ENCODE results near the gene MEGF11. TPM values are rescaled to one million over a fixed set of nuclear protein-coding genes. Genes with fewer than 3 reads are reported as not detected.

The MEGF11 gene
- total RNA-seq, 3 donors from 2014 or later (not counting 1 experiment from before 2014, with no cell fraction given), result not detected

- 59% methylated on average over 4 of the region's 4 CpGs for WGBS (ENCODE audit: insufficient coverage)
- DNase-seq (no peak), ATAC-seq (no peak)
- H3K27ac Mint-ChIP-seq, result no peak overlapping the region
- peaks cover 3 to 7% of the 10 kb centered on the region in 2 donors for H3K27me3 Mint-ChIP-seq (ENCODE audit: low read depth in 2 of 2)
- H3K36me3 Mint-ChIP-seq, result no peaks in the 10 kb centered on the region
- no peaks in the 10 kb centered on the region for H3K9me3 Mint-ChIP-seq
- H3K36me3 ChIP-seq (ENCODE audit: control insufficient read depth, insufficient read depth, low read length), result no peaks in the 10 kb centered on the region
- H3K4me3 Mint-ChIP-seq, result no peak overlapping the region
- no peaks in the 10 kb centered on the region for H3K9me3 ChIP-seq (ENCODE audit: control insufficient read depth, insufficient read depth, low read length)
- H3K4me1 Mint-ChIP-seq, result no peaks in the 10 kb centered on the region
- H3K4me3 ChIP-seq (ENCODE audit: low read length), result no peak overlapping the region
- TF ChIP-seq, protein P1, sequence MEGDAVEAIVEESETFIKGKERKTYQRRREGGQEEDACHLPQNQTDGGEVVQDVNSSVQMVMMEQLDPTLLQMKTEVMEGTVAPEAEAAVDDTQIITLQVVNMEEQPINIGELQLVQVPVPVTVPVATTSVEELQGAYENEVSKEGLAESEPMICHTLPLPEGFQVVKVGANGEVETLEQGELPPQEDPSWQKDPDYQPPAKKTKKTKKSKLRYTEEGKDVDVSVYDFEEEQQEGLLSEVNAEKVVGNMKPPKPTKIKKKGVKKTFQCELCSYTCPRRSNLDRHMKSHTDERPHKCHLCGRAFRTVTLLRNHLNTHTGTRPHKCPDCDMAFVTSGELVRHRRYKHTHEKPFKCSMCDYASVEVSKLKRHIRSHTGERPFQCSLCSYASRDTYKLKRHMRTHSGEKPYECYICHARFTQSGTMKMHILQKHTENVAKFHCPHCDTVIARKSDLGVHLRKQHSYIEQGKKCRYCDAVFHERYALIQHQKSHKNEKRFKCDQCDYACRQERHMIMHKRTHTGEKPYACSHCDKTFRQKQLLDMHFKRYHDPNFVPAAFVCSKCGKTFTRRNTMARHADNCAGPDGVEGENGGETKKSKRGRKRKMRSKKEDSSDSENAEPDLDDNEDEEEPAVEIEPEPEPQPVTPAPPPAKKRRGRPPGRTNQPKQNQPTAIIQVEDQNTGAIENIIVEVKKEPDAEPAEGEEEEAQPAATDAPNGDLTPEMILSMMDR (IDR thresholded peaks at IDR 0.05), result no peak
- no peaks in the 10 kb centered on the region for H3K27me3 ChIP-seq (ENCODE audit: control insufficient read depth, insufficient read depth, low read length)
- no peaks in the 10 kb centered on the region for H3K4me1 ChIP-seq (ENCODE audit: control insufficient read depth, insufficient read depth, low read length)
- no peak overlapping the region for H3K27ac ChIP-seq (ENCODE audit: low read length)
- intact Hi-C loops (cut with micrococcal nuclease), result no loop called here
Measured at GRCh38 chr15:66066005-66066404, 187.5 kb downstream of the MEGF11 start.

DNA sequence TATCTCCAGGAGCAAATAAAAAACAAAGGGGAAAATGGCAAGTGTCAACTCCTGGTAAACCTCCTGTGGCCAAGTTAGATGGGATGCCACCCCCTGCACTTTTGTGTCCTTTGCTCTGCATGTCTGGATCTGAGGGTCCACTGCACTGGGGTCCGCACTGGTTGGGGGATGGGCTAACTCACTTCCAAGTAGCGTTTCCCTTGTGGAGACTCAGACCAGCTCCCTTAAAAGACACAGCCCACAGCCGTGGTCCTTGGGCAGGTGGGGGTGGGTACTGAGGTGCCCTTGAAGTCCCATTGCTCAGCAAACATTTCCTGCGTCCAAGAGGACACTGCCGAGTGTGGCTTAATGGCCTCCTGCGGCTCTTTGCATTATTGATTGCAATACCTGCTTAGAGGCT, 188.2 kb downstream of the MEGF11 start:
- intact Hi-C loops (cut with micrococcal nuclease), result no loop called here
- Mint-ChIP-seq H3K4me3 (no peak overlapping the region), H3K27ac (no peak overlapping the region), H3K9me3 (no peaks in the 10 kb centered on the region), H3K4me1 (no peaks in the 10 kb centered on the region), H3K27me3 (ENCODE audit: low read depth in 2 of 2) (peaks cover 10 to 13% of the 10 kb centered on the region in 2 donors), H3K36me3 (no peaks in the 10 kb centered on the region)
- 56% methylated on average over 5 of the region's 6 CpGs for WGBS (ENCODE audit: insufficient coverage)
- ATAC-seq (no peak), DNase-seq (no peak)
- Histone ChIP-seq H3K36me3 (ENCODE audit: control insufficient read depth, insufficient read depth, low read length) (no peaks in the 10 kb centered on the region), H3K4me1 (ENCODE audit: control insufficient read depth, insufficient read depth, low read length) (no peaks in the 10 kb centered on the region), H3K9me3 (ENCODE audit: control insufficient read depth, insufficient read depth, low read length) (no peaks in the 10 kb centered on the region), H3K27me3 (ENCODE audit: control insufficient read depth, insufficient read depth, low read length) (no peaks in the 10 kb centered on the region), H3K27ac (ENCODE audit: low read length) (no peak overlapping the region), H3K4me3 (ENCODE audit: low read length) (no peak overlapping the region)
- TF ChIP-seq, protein P1 (IDR thresholded peaks at IDR 0.05), result no peak

- no peaks in the 10 kb centered on the region for H3K4me1 ChIP-seq (ENCODE audit: control insufficient read depth, insufficient read depth, low read length)
- Mint-ChIP-seq H3K36me3 (no peaks in the 10 kb centered on the region), H3K4me1 (no peaks in the 10 kb centered on the region), H3K4me3 (no peak overlapping the region), H3K27ac (no peak overlapping the region), H3K27me3 (ENCODE audit: low read depth in 2 of 2) (peaks cover 12 to 13% of the 10 kb centered on the region in 2 donors), H3K9me3 (no peaks in the 10 kb centered on the region)
- TF ChIP-seq, protein P1 (IDR thresholded peaks at IDR 0.05), result no peak
- no peak overlapping the region for H3K27ac ChIP-seq (ENCODE audit: low read length)
- DNase-seq (no peak), ATAC-seq (no peak)
- no peaks in the 10 kb centered on the region for H3K27me3 ChIP-seq (ENCODE audit: control insufficient read depth, insufficient read depth, low read length)
- intact Hi-C loops (cut with micrococcal nuclease), result no loop called here
- H3K9me3 ChIP-seq (ENCODE audit: control insufficient read depth, insufficient read depth, low read length), result no peaks in the 10 kb centered on the region
- no peaks in the 10 kb centered on the region for H3K36me3 ChIP-seq (ENCODE audit: control insufficient read depth, insufficient read depth, low read length)
- no peak overlapping the region for H3K4me3 ChIP-seq (ENCODE audit: low read length)
Measured at GRCh38 chr15:66063147-66063546, 190.4 kb downstream of the MEGF11 start.

DNA sequence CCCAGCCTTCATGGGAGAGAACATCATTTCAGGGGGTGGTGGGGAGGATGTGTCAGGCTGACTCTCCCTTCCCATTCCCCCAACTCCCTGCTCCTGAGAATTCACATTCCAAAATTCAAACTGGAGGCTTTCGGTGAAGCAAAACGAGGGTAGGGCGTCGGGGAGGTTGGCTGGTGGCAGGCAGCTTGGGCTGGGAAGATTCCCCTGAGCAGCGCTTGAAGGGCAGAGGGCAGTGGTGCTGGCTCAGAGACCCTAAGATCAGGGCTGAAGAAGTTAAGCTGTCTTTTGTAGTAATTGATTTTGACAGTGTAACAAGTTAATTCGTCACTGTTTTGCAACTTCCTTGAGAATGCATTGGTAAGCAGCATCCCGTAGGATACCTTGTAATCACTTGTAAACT, 196.5 kb downstream of the MEGF11 start:
- 72% methylated on average over 7 of the region's 7 CpGs for WGBS (ENCODE audit: insufficient coverage)
- TF ChIP-seq, protein P1 (IDR thresholded peaks at IDR 0.05), result no peak
- intact Hi-C loops (cut with micrococcal nuclease), result no loop called here
- no peaks in the 10 kb centered on the region for H3K4me1 Mint-ChIP-seq
- Histone ChIP-seq H3K9me3 (ENCODE audit: control insufficient read depth, insufficient read depth, low read length) (no peaks in the 10 kb centered on the region), H3K27ac (ENCODE audit: low read length) (no peak overlapping the region), H3K27me3 (ENCODE audit: control insufficient read depth, insufficient read depth, low read length) (no peaks in the 10 kb centered on the region), H3K36me3 (ENCODE audit: control insufficient read depth, insufficient read depth, low read length) (no peaks in the 10 kb centered on the region), H3K4me1 (ENCODE audit: control insufficient read depth, insufficient read depth, low read length) (no peaks in the 10 kb centered on the region), H3K4me3 (ENCODE audit: low read length) (no peak overlapping the region)
- DNase-seq, result no peak
- H3K27me3 Mint-ChIP-seq (ENCODE audit: low read depth in 2 of 2), result peaks cover 8 to 21% of the 10 kb centered on the region in 2 donors
- no peak overlapping the region for H3K27ac Mint-ChIP-seq
- H3K9me3 Mint-ChIP-seq, result no peaks in the 10 kb centered on the region
- no peak overlapping the region for H3K4me3 Mint-ChIP-seq
- no peaks in the 10 kb centered on the region for H3K36me3 Mint-ChIP-seq
- ATAC-seq, result no peak
